Esophagus muscularis mucosa (tissue), 3 donors: ENCODE results near the gene CST6.
"Not testable (repeated sequence)": the region's sequence is repeated elsewhere in the genome, so short reads cannot be mapped to it uniquely, and the experiment has no call there.

ENCODE experiments used
- POLR2A ChIP-seq: fragments of 450-650 bp; IDR thresholded peaks from one replicate; pipeline ENCODE4 v1.6.1; 2017; ENCODE audit warnings: antibody characterized with exemption, moderate library complexity, mild to moderate bottlenecking, low read depth
- TF ChIP-seq, protein P1 (sequence below), 3 experiments: fragments of 200-600 bp in 2 of 3; fragments of 450-650 bp in 1 of 3; sonication (generic) in 2 of 3; IDR thresholded peaks; one replicate each; pipeline ENCODE4 v1.5.1; 2017 to 2019; ENCODE audit warnings: antibody characterized with exemption in 3 of 3, mild to moderate bottlenecking in 2 of 3, moderate library complexity in 1 of 3

GRCh38 chr11:66023186-66023440, 11.3 kb downstream of the CST6 start:
- TF ChIP-seq, protein P1, sequence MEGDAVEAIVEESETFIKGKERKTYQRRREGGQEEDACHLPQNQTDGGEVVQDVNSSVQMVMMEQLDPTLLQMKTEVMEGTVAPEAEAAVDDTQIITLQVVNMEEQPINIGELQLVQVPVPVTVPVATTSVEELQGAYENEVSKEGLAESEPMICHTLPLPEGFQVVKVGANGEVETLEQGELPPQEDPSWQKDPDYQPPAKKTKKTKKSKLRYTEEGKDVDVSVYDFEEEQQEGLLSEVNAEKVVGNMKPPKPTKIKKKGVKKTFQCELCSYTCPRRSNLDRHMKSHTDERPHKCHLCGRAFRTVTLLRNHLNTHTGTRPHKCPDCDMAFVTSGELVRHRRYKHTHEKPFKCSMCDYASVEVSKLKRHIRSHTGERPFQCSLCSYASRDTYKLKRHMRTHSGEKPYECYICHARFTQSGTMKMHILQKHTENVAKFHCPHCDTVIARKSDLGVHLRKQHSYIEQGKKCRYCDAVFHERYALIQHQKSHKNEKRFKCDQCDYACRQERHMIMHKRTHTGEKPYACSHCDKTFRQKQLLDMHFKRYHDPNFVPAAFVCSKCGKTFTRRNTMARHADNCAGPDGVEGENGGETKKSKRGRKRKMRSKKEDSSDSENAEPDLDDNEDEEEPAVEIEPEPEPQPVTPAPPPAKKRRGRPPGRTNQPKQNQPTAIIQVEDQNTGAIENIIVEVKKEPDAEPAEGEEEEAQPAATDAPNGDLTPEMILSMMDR (IDR thresholded peaks at IDR 0.05), result not testable (repeated sequence)
- not testable (repeated sequence) for TF ChIP-seq POLR2A
